HG02938 (cell line): ENCODE results near the gene DUSP9.
"Not testable (repeated sequence)": the region's sequence is repeated elsewhere in the genome, so short reads cannot be mapped to it uniquely, and the experiment has no call there.

Experiments used
- ATAC-seq: cut with Tn5 transposase; IDR thresholded peaks from one replicate; pipeline ENCODE4 v1.9.1; 2021; ENCODE audit warnings: mild to moderate bottlenecking, moderate library complexity; ENCODE audit not compliant: unreplicated experiment

DUSP9 gene

DNA sequence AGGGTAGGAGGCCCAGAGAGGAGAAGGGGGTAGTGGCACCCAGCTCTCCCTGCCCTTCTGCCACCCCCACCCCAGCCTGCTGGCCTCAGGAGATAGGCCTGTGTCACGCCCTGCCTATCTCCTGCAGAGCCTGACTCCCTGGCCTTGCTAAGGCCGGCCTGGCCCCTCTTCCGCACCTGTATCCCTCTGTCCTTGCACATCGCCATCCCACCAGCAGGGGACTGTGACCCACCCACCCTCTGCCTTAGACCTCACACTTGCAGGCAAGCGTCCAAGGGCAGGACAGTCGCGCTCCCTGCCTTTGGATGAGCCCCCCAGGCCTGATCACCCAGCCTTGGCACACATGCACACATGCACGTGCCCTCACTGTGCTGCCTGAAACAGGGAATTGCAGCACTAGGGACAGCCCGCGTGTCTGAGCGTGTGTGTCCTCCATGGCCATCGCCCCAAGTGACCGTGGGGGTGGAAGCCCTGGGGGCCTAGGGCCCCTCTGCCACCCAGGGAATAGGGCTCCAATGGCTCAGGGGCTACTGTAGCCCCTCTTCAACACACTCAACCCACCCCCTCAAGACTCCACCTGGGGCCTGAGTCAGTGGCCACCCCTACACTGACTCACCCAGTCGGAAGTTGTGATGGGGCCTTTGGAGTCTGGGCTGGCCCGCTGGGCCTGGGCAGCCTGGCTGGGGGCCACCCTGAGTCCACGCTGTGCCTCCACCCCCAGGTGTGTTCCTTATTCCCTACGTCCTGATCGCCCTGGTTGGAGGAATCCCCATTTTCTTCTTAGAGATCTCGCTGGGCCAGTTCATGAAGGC lies 42.9 kb downstream of the DUSP9 start:
- no peak for ATAC-seq

DNA sequence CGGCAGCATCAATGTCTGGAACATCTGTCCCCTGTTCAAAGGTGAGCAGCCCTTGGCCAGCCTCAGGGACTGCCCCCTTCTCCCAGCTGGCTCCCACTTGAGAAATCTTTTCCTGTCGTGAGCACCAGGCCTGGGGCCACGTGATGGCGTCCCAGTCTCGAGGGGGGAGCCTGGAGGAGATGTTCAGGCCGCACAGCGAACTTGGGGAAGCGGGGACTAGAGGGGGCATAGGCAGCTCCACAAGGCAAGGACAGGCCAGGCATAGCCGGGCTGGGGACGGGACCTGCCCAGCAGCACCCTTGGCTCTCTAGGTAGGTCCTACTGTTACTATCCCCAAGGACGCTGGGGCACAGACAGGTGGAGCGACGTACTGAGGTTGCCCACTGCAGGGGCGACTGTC lies 43.5 kb downstream of the DUSP9 start:
- no peak for ATAC-seq

DNA sequence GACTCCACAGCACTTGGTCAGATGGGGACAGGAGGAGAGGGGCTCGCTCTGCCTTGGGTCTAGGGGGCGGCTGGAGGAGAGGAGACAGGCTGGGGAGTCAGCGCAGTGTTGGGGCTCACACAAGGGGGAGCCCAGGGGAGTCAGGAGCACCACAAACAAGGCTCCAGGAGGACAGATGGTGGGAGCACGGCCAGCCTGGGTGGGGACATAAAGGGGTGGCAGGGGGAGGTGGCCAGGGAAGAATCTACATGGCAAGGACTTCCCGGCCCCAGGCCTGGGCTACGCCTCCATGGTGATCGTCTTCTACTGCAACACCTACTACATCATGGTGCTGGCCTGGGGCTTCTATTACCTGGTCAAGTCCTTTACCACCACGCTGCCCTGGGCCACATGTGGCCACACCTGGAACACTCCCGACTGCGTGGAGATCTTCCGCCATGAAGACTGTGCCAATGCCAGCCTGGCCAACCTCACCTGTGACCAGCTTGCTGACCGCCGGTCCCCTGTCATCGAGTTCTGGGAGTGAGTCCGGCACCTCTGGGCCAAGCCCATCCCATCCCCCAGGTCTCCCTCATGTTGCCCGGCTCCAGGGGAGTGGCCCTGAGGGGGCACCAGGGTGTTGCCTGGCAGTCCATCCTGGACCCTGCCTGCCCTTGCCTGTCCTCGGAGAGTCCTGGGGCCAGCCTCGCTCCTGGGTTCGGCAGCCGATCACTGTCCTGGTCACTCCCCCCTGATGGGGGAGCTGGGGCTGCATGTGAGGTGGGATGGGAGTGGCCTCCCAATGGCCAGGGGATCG lies 44.2 kb downstream of the DUSP9 start:
- not testable (repeated sequence) for ATAC-seq

DNA sequence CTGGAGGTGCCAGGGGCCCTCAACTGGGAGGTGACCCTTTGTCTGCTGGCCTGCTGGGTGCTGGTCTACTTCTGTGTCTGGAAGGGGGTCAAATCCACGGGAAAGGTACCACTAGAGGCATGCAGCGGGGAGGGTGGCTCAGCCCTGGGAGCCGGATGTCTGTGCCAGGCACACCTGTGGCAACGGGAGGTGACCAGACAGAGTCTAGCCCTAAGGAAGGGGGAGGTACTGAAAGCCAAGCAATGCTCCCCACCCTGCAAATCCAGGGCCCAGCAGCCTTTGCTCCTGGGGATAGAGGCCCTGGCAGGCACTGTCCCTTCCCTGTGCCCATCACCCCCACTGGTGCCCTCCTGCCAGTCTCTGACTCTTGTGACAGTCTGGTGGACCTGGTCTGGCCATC lies 45.0 kb downstream of the DUSP9 start:
- ATAC-seq = no peak

DNA sequence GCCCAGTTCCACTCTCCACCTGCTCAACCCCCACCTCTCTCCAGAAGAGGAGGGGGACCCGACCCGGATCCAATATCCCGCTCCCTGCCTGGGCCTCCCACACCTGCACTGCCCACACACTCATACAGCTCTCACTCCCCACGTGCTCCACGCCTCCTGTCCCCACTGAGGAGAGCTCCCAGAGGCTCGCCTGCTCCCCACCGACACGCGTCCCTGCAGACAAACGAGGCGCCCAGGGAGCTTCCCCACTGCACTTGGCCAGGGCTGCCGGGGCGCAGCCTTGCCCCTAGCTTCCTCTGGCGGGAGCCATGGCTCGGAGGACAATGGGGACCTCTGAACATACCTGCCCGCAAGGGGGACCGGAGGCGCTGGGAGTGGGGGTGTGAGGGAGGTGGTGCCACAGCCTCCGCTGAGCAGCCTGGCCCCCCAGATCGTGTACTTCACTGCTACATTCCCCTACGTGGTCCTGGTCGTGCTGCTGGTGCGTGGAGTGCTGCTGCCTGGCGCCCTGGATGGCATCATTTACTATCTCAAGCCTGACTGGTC lies 45.7 kb downstream of the DUSP9 start:
- ATAC-seq = no peak

DNA sequence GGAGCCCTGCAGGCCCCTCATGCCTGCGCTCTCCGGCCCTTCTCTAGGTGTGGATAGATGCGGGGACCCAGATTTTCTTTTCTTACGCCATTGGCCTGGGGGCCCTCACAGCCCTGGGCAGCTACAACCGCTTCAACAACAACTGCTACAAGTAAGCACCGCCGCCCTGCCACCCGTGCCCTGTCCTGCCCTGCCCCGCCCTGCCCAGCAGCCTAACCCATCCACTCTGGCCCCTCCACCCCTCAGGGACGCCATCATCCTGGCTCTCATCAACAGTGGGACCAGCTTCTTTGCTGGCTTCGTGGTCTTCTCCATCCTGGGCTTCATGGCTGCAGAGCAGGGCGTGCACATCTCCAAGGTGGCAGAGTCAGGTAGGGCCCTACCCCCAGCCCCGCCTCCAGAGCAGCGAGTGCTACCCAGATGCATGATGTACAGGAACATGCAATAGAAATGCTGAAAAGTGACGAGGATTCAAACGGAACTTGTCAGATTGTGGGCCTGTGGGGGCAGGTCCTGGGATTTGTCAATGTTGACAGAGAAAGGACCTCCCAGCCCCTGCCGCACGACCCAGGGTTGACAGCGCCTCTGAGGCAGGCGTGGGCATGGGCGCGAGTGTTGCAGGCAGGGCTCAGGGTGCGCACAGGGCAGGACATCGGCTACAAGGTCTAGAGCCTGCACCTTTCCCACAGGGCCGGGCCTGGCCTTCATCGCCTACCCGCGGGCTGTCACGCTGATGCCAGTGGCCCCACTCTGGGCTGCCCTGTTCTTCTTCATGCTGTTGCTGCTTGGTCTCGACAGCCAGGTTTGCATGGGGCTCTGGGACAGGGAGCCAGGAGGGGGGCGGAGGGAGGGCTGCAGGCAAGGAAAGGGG lies 46.4 kb downstream of the DUSP9 start:
- no peak for ATAC-seq

DNA sequence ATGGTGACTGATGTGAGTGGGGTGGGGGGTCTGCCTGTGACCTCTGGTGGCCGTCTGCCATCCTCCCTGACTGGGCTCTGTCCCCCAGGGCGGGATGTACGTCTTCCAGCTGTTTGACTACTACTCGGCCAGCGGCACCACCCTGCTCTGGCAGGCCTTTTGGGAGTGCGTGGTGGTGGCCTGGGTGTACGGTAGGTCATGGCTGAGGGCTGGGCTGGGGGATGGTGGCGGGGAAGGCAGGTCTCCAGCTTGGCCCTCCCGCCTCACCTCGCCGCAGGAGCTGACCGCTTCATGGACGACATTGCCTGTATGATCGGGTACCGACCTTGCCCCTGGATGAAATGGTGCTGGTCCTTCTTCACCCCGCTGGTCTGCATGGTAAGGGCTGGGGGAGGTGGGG lies 47.3 kb downstream of the DUSP9 start:
- not testable (repeated sequence) for ATAC-seq

DNA sequence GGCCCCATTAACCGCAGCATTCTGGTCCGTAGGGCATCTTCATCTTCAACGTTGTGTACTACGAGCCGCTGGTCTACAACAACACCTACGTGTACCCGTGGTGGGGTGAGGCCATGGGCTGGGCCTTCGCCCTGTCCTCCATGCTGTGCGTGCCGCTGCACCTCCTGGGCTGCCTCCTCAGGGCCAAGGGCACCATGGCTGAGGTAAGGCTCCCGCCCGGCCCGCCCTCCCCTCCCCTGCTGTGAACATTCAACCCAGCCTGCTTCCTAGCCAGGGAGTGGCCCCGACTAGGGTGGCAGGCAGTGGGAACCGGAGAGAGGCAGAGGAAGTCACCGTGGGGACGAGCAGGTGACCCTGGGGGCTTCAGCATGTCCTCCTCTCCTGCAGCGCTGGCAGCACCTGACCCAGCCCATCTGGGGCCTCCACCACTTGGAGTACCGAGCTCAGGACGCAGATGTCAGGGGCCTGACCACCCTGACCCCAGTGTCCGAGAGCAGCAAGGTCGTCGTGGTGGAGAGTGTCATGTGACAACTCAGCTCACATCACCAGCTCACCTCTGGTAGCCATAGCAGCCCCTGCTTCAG lies 47.8 kb downstream of the DUSP9 start:
- no peak for ATAC-seq

DNA sequence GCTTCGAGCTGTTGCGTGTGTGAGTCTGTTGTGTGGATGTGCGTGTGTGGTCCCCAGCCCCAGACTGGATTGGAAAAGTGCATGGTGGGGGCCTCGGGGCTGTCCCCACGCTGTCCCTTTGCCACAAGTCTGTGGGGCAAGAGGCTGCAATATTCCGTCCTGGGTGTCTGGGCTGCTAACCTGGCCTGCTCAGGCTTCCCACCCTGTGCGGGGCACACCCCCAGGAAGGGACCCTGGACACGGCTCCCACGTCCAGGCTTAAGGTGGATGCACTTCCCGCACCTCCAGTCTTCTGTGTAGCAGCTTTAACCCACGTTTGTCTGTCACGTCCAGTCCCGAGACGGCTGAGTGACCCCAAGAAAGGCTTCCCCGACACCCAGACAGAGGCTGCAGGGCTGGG lies 49.1 kb downstream of the DUSP9 start:
- ATAC-seq = no peak

DNA sequence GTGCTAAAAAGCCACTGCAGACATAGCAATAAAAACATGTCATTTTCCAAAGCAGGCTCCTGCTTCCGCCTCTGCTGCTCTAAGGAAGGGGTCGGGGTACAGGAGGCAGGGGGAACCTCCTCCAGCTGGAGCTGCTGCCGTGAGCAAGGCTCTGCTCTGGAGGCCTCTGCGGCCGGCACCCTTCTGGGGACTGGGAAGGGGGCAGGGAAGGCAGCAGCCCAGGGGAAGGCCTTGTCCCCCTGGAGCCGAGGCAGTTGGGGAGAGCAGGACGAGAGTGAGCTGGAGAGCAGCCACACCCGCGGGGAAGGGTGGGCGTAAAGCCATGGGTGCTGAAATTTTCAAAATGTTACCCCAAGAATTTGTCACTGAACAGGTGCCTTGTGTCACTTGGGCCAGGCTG lies 49.5 kb downstream of the DUSP9 start:
- ATAC-seq = not testable (repeated sequence)

DNA sequence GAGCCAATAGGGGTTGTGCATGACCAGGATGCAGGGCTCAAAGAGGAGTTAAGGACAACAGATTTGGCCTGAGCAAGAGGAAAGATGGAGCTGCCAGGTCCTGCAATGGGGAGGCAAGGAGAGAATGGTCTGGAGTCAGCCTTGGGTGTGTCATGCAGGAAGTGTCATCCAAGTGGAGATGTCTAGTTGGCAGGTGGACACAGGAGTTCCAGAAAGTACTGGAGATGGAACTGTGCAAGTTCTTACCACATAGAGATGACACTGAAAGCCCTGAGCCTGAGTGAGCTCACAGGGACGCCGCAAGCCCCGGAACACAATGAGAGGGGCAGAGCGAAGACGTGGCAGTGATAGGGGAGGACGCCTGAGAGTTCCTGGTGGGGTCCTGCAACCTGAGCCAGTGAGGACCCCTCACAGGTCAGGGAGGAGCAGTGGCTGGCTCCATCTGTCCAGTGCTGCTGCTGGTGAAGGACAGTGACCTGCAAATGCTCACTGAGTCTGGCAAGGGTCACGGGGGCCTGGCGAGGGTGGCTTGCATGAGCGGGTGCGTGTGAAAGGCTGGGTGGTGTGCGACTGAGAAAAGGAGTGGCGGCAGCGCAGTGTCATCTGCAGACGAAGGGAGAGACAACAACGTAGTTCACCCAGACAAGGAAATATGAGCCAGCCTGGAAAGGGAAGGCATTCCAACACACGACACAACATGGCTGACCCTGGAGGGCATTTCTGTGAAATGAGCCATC lies 50.2 kb downstream of the DUSP9 start:
- ATAC-seq = not testable (repeated sequence)

DNA sequence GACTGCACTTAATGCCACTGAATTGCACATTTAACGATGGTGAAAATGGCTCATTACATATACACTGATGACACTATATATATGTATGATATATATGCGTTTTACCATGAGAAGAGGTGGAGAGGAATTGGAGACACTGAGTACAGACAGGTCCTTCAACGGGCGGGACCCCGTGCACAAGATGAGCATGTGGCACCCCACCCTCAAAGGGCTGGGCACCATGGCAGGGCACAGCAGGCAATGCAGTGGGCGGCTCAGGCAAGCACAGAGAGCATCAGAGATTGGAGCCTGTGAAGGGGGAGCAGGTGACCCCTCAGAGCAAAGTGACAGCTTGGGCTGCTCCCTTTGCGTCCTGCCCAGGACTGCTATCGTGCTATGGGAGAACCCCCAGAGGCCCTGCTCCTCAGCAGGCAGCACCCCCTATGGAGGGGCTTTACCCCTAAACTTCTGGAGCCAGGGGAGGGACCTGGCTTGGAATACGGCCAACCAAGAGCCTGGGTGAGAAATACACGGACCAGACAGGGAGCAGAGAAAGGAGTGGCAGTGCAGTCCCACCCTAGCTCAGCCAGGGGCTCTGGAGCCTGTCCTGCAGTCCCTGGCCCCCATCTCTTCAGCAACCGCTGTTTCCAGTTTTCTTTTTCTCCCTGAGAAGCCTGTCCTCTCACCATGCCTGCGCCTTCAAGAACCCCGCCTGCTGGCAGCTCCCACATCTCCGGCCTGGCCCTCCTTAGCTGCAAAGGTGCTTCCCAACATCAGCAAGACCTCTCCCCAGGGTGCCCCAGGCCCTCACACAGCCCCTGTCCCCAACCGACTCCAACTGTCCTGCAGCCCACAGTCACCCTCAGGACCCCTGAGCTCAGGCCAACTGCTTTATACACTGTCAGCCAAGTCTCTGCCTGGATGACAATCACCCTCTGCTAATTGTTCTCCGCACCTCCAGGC lies 51.2 kb downstream of the DUSP9 start:
- ATAC-seq = no peak

DNA sequence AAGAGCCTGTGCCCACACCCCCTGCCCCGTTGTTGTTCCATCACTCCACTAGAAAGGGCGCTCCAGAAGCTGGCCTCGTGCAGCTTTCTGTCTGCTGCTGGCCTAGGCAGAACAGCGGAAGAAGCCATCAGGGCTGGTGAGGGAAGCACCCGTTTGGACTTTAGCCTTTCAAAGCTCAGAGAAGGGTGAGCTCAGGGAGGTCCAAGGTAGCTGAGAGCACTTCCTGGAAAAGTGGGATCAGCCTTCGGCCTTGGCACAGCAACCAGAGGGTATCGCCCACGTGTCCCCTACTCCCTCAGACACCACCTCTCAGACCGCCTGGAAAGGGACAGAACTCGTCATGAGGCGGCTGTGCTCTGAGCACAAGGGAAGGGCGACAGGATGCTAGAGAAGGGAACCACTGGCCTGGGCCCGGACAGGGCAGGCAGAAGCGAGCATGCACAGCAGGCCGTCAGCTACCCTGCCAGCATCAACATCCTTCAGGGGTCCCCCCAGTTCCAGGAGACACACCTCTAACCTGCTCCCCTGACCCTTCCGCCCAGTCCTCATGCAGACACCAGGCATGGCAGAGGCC lies 52.3 kb downstream of the DUSP9 start:
- ATAC-seq = not testable (repeated sequence)

DNA sequence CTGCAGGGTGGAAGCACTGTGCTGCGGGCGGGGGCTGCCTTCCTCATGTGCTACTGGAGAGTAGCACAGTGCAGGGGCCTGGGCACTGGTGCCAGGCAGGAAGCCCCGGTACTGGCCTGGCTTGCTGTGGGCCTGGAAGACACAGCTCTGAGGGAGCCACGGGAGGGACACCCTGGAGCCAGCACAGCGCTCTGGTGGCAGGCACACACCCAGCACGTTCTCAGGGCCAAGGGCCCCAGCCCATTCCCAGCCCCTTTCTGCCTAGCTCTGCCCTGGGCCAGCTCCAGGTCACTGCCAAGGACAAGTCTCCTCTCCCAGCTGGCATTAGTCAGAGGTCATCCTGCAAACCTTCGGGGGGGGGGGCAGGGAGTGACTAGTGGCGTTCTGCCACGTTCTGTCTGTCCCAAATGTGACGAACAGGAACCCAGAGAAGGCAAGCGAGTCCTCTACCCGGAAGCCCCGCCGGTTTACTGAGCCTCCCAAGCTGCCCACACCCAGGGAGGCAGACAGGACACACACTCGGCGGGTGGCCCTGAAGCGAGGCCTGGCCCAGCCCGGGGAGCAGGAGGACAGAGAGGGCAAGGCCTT lies 52.9 kb downstream of the DUSP9 start:
- ATAC-seq = not testable (repeated sequence)

DNA sequence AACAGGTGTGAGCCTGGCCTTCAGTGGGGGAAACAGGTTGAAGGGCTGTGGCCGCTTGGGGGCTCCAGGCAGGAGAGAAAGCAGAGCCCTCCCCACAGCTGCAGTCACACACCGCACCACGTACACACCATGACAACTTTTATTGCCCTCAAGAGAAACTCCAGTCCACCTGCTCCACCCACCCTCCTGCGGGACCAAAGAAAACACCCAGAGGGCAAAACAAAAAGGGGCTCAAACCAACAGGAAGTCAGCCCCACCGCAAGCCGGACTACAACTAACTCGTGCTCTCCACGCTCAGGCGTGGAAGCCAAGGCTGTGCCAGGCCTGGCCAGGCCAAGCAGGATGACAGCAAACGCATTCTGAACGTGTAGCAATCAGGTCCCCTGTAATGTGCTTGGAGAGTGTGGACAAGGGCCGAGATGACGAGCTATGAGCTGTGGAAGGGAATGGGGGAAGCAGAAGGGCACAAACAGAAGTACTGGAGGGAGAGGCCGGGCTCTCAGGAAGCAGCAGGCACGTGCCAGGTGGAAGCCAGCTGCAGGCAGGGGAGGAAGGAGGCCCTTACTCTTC lies 53.5 kb downstream of the DUSP9 start:
- no peak for ATAC-seq
